Urothelium cell line (cell line): ENCODE data around the gene PLCB4.
"Not testable (repeated sequence)": the region's sequence is repeated elsewhere in the genome, so short reads cannot be mapped to it uniquely, and the experiment has no call there.

ENCODE experiments used
- DNase-seq: peaks from one replicate; pipeline ENCODE4 v3.0.0; 2011; ENCODE audit warnings: low spot score, mixed read lengths
- FAIRE-seq: peaks from 2 replicates; lab custom pipeline; 2011; peaks lifted over from hg19 to GRCh38; lab: Jason Lieb, UNC

PLCB4 gene

GRCh38 chr20:9068841-9069663 is at the start of gene PLCB4:
PLCB4 (plus strand) TSS chr20:9069087; CDS start chr20:9307815, 238,728 bp downstream.
- no peak for FAIRE-seq
- DNase-seq, result no peak

- FAIRE-seq, result no peak
Observed at GRCh38 chr20:9019833-9020232, 49.1 kb upstream of the PLCB4 start.

GRCh38 chr20:9021216-9021615 is 47.7 kb upstream of the PLCB4 start:
- DNase-seq (no peak), FAIRE-seq (no peak)

More at GRCh38 chr20:9019833-9020232, 49.1 kb upstream of the PLCB4 start:
- DNase-seq, result no peak

GRCh38 chr20:9021699-9022098 is 47.2 kb upstream of the PLCB4 start:
- FAIRE-seq (no peak), DNase-seq (peak; percentile 42)

- FAIRE-seq, result no peak
- DNase-seq, result peak; percentile 17
Observed at GRCh38 chr20:9022376-9022775, 46.5 kb upstream of the PLCB4 start.

- DNase-seq, result no peak
Observed at GRCh38 chr20:9024606-9025005, 44.3 kb upstream of the PLCB4 start.

GRCh38 chr20:9025011-9025410 is 43.9 kb upstream of the PLCB4 start:
- FAIRE-seq, result no peak

More at GRCh38 chr20:9024606-9025005, 44.3 kb upstream of the PLCB4 start:
- FAIRE-seq, result no peak

GRCh38 chr20:9025643-9026042 is 43.2 kb upstream of the PLCB4 start:
- DNase-seq (no peak), FAIRE-seq (no peak)

More at GRCh38 chr20:9025011-9025410, 43.9 kb upstream of the PLCB4 start:
- DNase-seq, result no peak

GRCh38 chr20:9027626-9028025 is 41.3 kb upstream of the PLCB4 start:
- DNase-seq (no peak), FAIRE-seq (no peak)

- no peak for DNase-seq
- FAIRE-seq, result no peak
Observed at GRCh38 chr20:9028419-9028818, 40.5 kb upstream of the PLCB4 start.

GRCh38 chr20:9031991-9032390 is 36.9 kb upstream of the PLCB4 start:
- no peak for FAIRE-seq
- no peak for DNase-seq

- FAIRE-seq, result no peak
Observed at GRCh38 chr20:9032758-9033157, 36.1 kb upstream of the PLCB4 start.

GRCh38 chr20:9035126-9035525 is 33.8 kb upstream of the PLCB4 start:
- FAIRE-seq (peak; percentile 86), DNase-seq (peak; percentile 41)

More at GRCh38 chr20:9032758-9033157, 36.1 kb upstream of the PLCB4 start:
- no peak for DNase-seq

GRCh38 chr20:9036593-9036992 is 32.3 kb upstream of the PLCB4 start:
- DNase-seq (no peak), FAIRE-seq (no peak)

- DNase-seq (no peak), FAIRE-seq (no peak)
Observed at GRCh38 chr20:9038791-9039535, 29.9 kb upstream of the PLCB4 start.

- FAIRE-seq (no peak), DNase-seq (no peak)
Observed at GRCh38 chr20:9040863-9041524, 27.9 kb upstream of the PLCB4 start.

GRCh38 chr20:9043364-9043763 is 25.5 kb upstream of the PLCB4 start:
- DNase-seq, result no peak
- no peak for FAIRE-seq

GRCh38 chr20:9047928-9048327 is 21.0 kb upstream of the PLCB4 start:
- not testable (repeated sequence) for DNase-seq, FAIRE-seq

- DNase-seq (peak; percentile 79), FAIRE-seq (peak; percentile 58)
Observed at GRCh38 chr20:9051508-9051907, 17.4 kb upstream of the PLCB4 start.

GRCh38 chr20:9052136-9052535 is 16.8 kb upstream of the PLCB4 start:
- FAIRE-seq, result no peak

GRCh38 chr20:9053108-9053507 is 15.8 kb upstream of the PLCB4 start:
- no peak for FAIRE-seq
- DNase-seq, result no peak

More at GRCh38 chr20:9052136-9052535, 16.8 kb upstream of the PLCB4 start:
- no peak for DNase-seq
